Ovary (tissue), 3 donors: ENCODE data around the gene SYT14.

Experiments
- CTCF ChIP-seq, 3 donors: fragments of 450-650 bp in 2 of 3; fragments of 200-600 bp in 1 of 3; IDR thresholded peaks; one replicate each; pipeline versions ENCODE4 v1.5.1 to v1.8.0; 2016 to 2022; ENCODE audit warnings: antibody characterized with exemption in 3 of 3, mild to moderate bottlenecking in 1 of 3
- POLR2A ChIP-seq: fragments of 450-650 bp; IDR thresholded peaks from one replicate; pipeline ENCODE4 v1.6.1; 2017; ENCODE audit warnings: antibody characterized with exemption, mild to moderate bottlenecking, moderate library complexity
- donor health status: DM: no; HTN: no; CAD: no.

- TF ChIP-seq CTCF (IDR thresholded peaks at IDR 0.05), result no peak
- no peak for TF ChIP-seq POLR2A
Measured at GRCh38 chr1:209901211-209901610, 36.8 kb upstream of the SYT14 start.
